ENCODE results near the gene SPSB2. TPM values are rescaled to one million over a fixed set of nuclear protein-coding genes. Genes with fewer than 3 reads are reported as not detected.

Gene SPSB2
- total RNA-seq, 4 donors from 2014 or later, result 6.8 to 14.7 (median 11.5) TPM

- TF ChIP-seq CTCF (IDR thresholded peaks at IDR 0.05) (no peak), POLR2A (IDR thresholded peaks at IDR 0.05) (no peak)
- no peak for DNase-seq (ENCODE audit: low spot score in 2 of 2)
- H3K4me3 ChIP-seq (ENCODE audit: low read depth, poor library complexity, severe bottlenecking), result no peak overlapping the region
- intact Hi-C loops (cut with DNase I; ENCODE audit: low total_unique reads), result no loop called here
- WGBS, 2 donors, result 90 to 96% methylated on average over 21 to 25 of the region's 26 CpGs
These were observed 35.6 kb downstream of the SPSB2 start for GRCh38 chr12:6837370-6838060.

- 79 to 86% methylated on average over 9 to 16 of the region's 16 CpGs for WGBS, 2 donors
These were observed 36.3 kb downstream of the SPSB2 start for GRCh38 chr12:6836851-6837250.

GRCh38 chr12:6834873-6835272 is 38.2 kb downstream of the SPSB2 start:
- 76 to 90% methylated on average over 5 of the region's 5 CpGs for WGBS, 2 donors
- TF ChIP-seq POLR2A (IDR thresholded peaks at IDR 0.05) (no peak), CTCF (IDR thresholded peaks at IDR 0.05) (no peak)
- no peak for DNase-seq (ENCODE audit: low spot score in 2 of 2)
- intact Hi-C loops (cut with DNase I; ENCODE audit: low total_unique reads), result no loop called here
- no peak overlapping the region for H3K4me3 ChIP-seq (ENCODE audit: low read depth, poor library complexity, severe bottlenecking)

More at GRCh38 chr12:6836851-6837250, 36.3 kb downstream of the SPSB2 start:
- DNase-seq (ENCODE audit: low spot score in 2 of 2), result no peak
- intact Hi-C loops (cut with DNase I; ENCODE audit: low total_unique reads), result no loop called here
- TF ChIP-seq POLR2A (IDR thresholded peaks at IDR 0.05), result no peak
- no peak for TF ChIP-seq CTCF (IDR thresholded peaks at IDR 0.05)
- no peak overlapping the region for H3K4me3 ChIP-seq (ENCODE audit: low read depth, poor library complexity, severe bottlenecking)

- intact Hi-C loops (cut with DNase I; ENCODE audit: low total_unique reads), result no loop called here
- no peak for DNase-seq (ENCODE audit: low spot score in 2 of 2)
- no peak overlapping the region for H3K4me3 ChIP-seq (ENCODE audit: low read depth, poor library complexity, severe bottlenecking)
- 52 to 64% methylated on average over 1 of the region's 1 CpG for WGBS, 2 donors
- TF ChIP-seq CTCF (IDR thresholded peaks at IDR 0.05), result no peak
- no peak for TF ChIP-seq POLR2A (IDR thresholded peaks at IDR 0.05)
These were observed 38.8 kb downstream of the SPSB2 start for GRCh38 chr12:6834254-6834653.

GRCh38 chr12:6833189-6833890 is 39.8 kb downstream of the SPSB2 start:
- H3K4me3 ChIP-seq (ENCODE audit: low read depth, poor library complexity, severe bottlenecking), result no peak overlapping the region
- intact Hi-C loops (cut with DNase I; ENCODE audit: low total_unique reads), result no loop called here
- TF ChIP-seq POLR2A (IDR thresholded peaks at IDR 0.05), result no peak
- no peak for TF ChIP-seq CTCF (IDR thresholded peaks at IDR 0.05)
- no peak for DNase-seq (ENCODE audit: low spot score in 2 of 2)
- 82 to 88% methylated on average over 4 to 6 of the region's 6 CpGs for WGBS, 2 donors
